Body of pancreas (tissue), 4 donors: ENCODE results near the gene EVL. TPM values are rescaled to one million over a fixed set of nuclear protein-coding genes. Genes with fewer than 3 reads are reported as not detected.

ENCODE experiments used
- ATAC-seq: fragments of 150-250 bp; one replicate; pipeline ENCODE4 v1.9.1; 2016
- DNase-seq, 4 donors: peaks; one replicate each; pipeline ENCODE4 v3.0.0-alpha.2; 2019
- H3K27ac ChIP-seq, 4 donors: fragments of 200-600 bp; sonication (generic); 1 replicate in 3 of 4; 2 replicates in 1 of 4; pipeline versions ENCODE4 v1.5.1 to v1.6.1; 2016 to 2019; ENCODE audit warnings: mild to moderate bottlenecking in 1 of 4, mixed read lengths in 1 of 4, moderate library complexity in 1 of 4
- H3K27me3 ChIP-seq, 2 donors: fragments of 200-600 bp; sonication (generic); one replicate each; pipeline ENCODE4 v1.6.0; 2016; ENCODE audit warnings: mild to moderate bottlenecking in 1 of 2
- H3K36me3 ChIP-seq, 2 donors: fragments of 200-600 bp; sonication (generic); replicated peaks in 1 of 2; 2 replicates each; pipeline ENCODE4 v1.5.1; 2016; ENCODE audit warnings: low read depth in 2 of 2; ENCODE audit not compliant: insufficient read depth in 1 of 2
- H3K4me1 ChIP-seq: fragments of 200-600 bp; sonication (generic); one replicate; pipeline ENCODE4 v1.6.0; 2016
- H3K4me3 ChIP-seq, 2 donors: fragments of 200-600 bp; sonication (generic); 1 replicate in 1 of 2; 2 replicates in 1 of 2; pipeline ENCODE4 v1.5.1; 2016 to 2019
- H3K9me3 ChIP-seq, 3 donors: fragments of 200-600 bp; sonication (generic); 1 replicate in 2 of 3; 2 replicates in 1 of 3; pipeline ENCODE4 v1.5.1; 2016
- CTCF ChIP-seq, 7 experiments: fragments of 450-650 bp in 4 of 7; fragments of 200-600 bp in 3 of 7; sonication (generic) in 3 of 7; IDR thresholded peaks; one replicate each; pipeline ENCODE4 v1.5.1; 2016 to 2019; ENCODE audit warnings: antibody characterized with exemption in 7 of 7
- POLR2A ChIP-seq, 3 donors: fragments of 450-650 bp; IDR thresholded peaks; one replicate each; pipeline ENCODE4 v1.6.1; 2016; ENCODE audit warnings: antibody characterized with exemption in 3 of 3, mild to moderate bottlenecking in 2 of 3
- WGBS, 2 donors: methylation state at CpG; one replicate each; pipeline ENCODE4 v1.1.5; 2017; 5-methylcytosine and 5-hydroxymethylcytosine counted together
- intact Hi-C: fragments of 100-400 bp; cut with DNase I; formaldehyde crosslinking; loops from one replicate; pipeline ENCODE4 v1.15.1; 2023
- total RNA-seq, 2 donors: library from RNA; depleted of rRNA; stranded (reverse); fragments of >200 nt; gene quantifications; one replicate each; pipeline ENCODE4 v1.1.0, GENCODE V29; 2016

The EVL gene
- total RNA-seq, 2 donors from 2014 or later = 22.3 to 57.7 TPM

DNA sequence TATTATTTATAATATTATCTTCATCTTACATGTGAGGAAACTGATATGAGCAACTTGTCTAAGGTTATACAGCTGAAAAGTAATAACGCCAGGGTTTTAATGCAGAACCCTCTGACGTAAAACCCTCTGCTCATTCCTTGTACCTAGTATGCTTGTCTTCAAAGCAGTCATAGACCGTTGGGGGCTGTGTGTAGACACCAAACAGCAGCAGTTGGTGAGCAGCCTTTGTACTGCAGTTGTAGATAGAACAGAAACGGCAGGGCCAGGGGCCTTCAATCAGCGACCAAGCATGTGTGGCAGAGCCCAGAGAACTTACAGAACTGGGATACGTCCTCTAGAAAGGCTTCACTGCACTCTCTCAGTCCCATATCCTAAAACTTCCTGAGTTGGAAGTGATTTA is 28.1 kb downstream of the EVL start:
- 85 to 87% methylated on average over 6 of the region's 6 CpGs for WGBS, 2 donors
- no peak for ATAC-seq
- Histone ChIP-seq H3K9me3 (no peaks in the 10 kb centered on the region), H3K4me1 (no peaks in the 10 kb centered on the region), H3K27me3 (no peaks in the 10 kb centered on the region), H3K36me3 (peaks cover 0 to 8% of the 10 kb centered on the region in 2 donors), H3K4me3 (no peak overlapping the region), H3K27ac (no peak overlapping the region)
- DNase-seq = no peak
- no peak for TF ChIP-seq POLR2A (IDR thresholded peaks at IDR 0.05)
- intact Hi-C loops = no loop called here

- DNase-seq (no peak), ATAC-seq (no peak)
- Histone ChIP-seq H3K9me3 (no peaks in the 10 kb centered on the region), H3K4me1 (no peaks in the 10 kb centered on the region), H3K27ac (no peak overlapping the region), H3K27me3 (no peaks in the 10 kb centered on the region), H3K36me3 (peaks cover 0 to 8% of the 10 kb centered on the region in 2 donors), H3K4me3 (no peak overlapping the region)
- WGBS, 2 donors = 87 to 94% methylated on average over 3 of the region's 3 CpGs
- TF ChIP-seq CTCF (IDR thresholded peaks at IDR 0.05) = no peak
- TF ChIP-seq POLR2A (IDR thresholded peaks at IDR 0.05) = no peak
- intact Hi-C loops = no loop called here
Measured at GRCh38 chr14:100096656-100097055, 31.4 kb downstream of the EVL start.

DNA sequence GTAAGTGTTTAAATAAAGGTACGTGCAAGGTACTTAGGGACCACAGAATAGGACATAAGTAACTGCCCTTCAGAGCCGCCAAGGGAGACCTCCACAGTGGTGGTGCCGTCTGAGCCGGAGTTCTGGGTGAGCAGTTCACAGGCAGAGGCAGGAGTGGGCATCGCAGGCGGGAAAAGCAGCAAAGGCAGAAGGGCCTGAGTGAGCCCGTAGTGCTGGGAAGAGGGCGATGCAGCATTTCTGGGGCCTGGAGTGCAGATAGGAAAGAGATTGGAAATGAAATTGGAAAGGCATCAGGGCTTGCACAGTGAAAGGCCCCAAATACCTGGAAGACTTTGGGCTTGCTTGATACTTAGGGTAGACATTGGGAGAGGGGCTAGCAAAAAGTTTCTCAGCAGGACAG is 32.9 kb downstream of the EVL start:
- TF ChIP-seq CTCF (IDR thresholded peaks at IDR 0.05) = no peak
- TF ChIP-seq POLR2A (IDR thresholded peaks at IDR 0.05) = no peak
- H3K36me3 ChIP-seq = peaks cover 0 to 8% of the 10 kb centered on the region in 2 donors
- 97 to 98% methylated on average over 8 of the region's 8 CpGs for WGBS, 2 donors
- no peaks in the 10 kb centered on the region for H3K9me3 ChIP-seq
- no peak overlapping the region for H3K27ac ChIP-seq
- intact Hi-C loops = no loop called here
- ATAC-seq = no peak
- no peak for DNase-seq
- no peak overlapping the region for H3K4me3 ChIP-seq
- H3K27me3 ChIP-seq = no peaks in the 10 kb centered on the region
- no peaks in the 10 kb centered on the region for H3K4me1 ChIP-seq

GRCh38 chr14:100100032-100100703 is 34.9 kb downstream of the EVL start:
- Histone ChIP-seq H3K27ac (no peak overlapping the region), H3K27me3 (no peaks in the 10 kb centered on the region), H3K36me3 (peaks cover 0 to 7% of the 10 kb centered on the region in 2 donors), H3K4me1 (no peaks in the 10 kb centered on the region), H3K4me3 (no peak overlapping the region), H3K9me3 (no peaks in the 10 kb centered on the region)
- intact Hi-C loops = loop anchor here (10.0 kb wide), 1 partner anchor 115 kb away; no protein-coding TSS in a partner anchor
- ATAC-seq (no peak), DNase-seq (no peak)
- WGBS, 2 donors = 92 to 94% methylated on average over 14 of the region's 14 CpGs
- TF ChIP-seq CTCF (IDR thresholded peaks at IDR 0.05) = no peak
- TF ChIP-seq POLR2A (IDR thresholded peaks at IDR 0.05) = no peak

DNA sequence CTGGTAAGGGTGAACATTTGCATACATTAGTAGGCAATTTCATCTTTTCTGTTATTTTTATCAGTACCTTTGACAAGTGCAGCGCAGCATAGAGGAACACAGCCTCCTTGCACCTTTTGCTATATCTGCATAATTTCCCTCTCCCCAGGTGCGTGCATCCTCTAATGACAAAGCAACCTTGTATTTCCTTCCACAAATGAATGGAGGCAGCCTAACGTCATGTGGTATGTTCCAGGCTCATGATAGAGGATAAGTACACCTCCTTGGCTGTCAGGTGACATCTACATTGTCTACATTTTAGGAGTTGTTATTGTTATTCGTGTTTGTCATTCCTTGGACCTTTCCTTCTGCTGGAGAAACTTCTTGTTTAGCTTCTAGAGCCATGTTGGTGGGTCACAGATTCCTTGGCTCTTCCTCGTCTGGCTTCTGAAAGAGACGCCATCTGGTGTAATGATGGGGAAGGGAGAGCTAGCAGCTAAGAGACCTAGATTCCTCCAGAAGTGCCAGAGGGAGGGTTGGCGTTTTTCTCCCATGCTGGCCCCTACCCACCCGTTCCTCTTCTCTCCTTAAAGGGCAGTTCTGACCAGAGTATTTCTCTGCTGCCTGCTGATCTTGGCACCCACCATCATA is 37.0 kb downstream of the EVL start:
- ATAC-seq (no peak), DNase-seq (no peak)
- Histone ChIP-seq H3K27me3 (no peaks in the 10 kb centered on the region), H3K4me1 (no peaks in the 10 kb centered on the region), H3K9me3 (no peaks in the 10 kb centered on the region), H3K27ac (no peak overlapping the region), H3K4me3 (no peak overlapping the region), H3K36me3 (peaks cover 0 to 5% of the 10 kb centered on the region in 2 donors)
- WGBS, 2 donors = 85% methylated on average over 8 of the region's 8 CpGs
- no peak for TF ChIP-seq POLR2A (IDR thresholded peaks at IDR 0.05)
- no peak for TF ChIP-seq CTCF (IDR thresholded peaks at IDR 0.05)
- intact Hi-C loops = loop anchor here (10.0 kb wide), 1 partner anchor 117 kb away; no protein-coding TSS in a partner anchor
